ENCODE results near the gene PLA2G2E.
"Not testable (repeated sequence)": the region's sequence is repeated elsewhere in the genome, so short reads cannot be mapped to it uniquely, and the experiment has no call there.

The PLA2G2E gene

DNA sequence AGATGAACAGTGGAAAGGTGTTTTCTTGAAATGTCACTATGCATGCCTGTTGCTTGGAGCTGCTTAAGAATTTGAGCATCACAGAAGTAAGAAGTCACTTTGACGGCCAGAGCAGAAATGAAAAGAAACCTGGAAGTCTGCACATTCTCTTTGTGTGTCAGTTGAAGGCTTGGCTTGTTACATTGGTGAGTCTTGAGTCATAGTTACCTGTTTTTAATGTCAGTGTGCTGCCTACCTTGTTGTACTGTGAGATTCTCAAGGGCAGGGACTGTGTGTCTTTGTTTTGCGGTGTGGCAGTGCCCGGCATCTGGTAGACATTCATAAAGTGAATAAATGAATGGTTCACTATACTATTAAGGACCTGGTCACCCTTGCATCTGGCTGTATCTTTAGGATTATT, 31.3 kb downstream of the PLA2G2E start:
- no peak for DNase-seq (ENCODE audit: extremely low read depth, low read depth)
- TF ChIP-seq, protein P1, sequence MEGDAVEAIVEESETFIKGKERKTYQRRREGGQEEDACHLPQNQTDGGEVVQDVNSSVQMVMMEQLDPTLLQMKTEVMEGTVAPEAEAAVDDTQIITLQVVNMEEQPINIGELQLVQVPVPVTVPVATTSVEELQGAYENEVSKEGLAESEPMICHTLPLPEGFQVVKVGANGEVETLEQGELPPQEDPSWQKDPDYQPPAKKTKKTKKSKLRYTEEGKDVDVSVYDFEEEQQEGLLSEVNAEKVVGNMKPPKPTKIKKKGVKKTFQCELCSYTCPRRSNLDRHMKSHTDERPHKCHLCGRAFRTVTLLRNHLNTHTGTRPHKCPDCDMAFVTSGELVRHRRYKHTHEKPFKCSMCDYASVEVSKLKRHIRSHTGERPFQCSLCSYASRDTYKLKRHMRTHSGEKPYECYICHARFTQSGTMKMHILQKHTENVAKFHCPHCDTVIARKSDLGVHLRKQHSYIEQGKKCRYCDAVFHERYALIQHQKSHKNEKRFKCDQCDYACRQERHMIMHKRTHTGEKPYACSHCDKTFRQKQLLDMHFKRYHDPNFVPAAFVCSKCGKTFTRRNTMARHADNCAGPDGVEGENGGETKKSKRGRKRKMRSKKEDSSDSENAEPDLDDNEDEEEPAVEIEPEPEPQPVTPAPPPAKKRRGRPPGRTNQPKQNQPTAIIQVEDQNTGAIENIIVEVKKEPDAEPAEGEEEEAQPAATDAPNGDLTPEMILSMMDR (IDR thresholded peaks at IDR 0.05; ENCODE audit: low read depth, low read length, missing control alignments): no peak
- H3K4me3 ChIP-seq (replicated peaks; ENCODE audit: low read depth, low read length): no peak overlapping the region

DNA sequence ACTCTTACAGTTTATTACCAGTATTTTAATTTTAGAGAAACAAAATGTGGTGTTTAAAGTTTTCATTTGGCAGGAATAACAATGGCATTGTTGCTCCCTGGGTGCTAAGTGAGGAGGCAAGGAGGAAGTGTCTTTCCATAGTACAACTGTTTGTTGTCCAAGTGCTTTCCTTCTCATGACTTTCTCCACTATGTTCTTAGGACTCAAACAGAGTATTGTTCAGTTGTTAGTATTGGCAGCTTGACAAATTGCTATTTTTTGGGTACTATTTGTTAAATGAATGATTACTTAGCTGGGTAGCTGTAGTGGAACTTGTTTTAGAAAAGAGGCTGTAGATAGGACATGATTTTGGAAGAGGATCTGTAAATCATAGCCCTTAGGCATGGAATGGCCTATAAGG, 33.8 kb downstream of the PLA2G2E start:
- no peak overlapping the region for H3K4me3 ChIP-seq (replicated peaks; ENCODE audit: low read depth, low read length)
- DNase-seq (ENCODE audit: extremely low read depth, low read depth): no peak
- TF ChIP-seq, protein P1 (IDR thresholded peaks at IDR 0.05; ENCODE audit: low read depth, low read length, missing control alignments): no peak

DNA sequence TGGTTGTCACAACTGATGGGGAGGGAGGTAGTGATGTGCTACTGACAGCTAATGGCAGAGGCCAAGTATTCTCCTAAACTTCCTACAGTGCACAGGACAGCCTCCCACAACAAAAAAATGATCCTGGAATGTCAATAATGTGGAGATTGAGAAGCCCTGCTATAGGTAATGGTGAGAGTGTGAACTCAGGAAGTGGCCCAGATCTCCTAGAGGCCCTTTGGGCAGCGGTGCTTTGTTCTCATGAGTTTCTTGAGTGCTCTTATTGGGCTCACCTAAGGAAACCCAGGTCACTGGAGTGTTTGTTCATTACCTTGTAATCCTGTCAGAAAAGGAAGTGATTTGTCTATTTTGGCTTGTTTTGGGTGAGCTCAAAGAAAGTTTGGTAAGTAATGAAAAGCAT, 35.3 kb downstream of the PLA2G2E start:
- DNase-seq (ENCODE audit: extremely low read depth, low read depth): no peak
- no peak overlapping the region for H3K4me3 ChIP-seq (replicated peaks; ENCODE audit: low read depth, low read length)
- TF ChIP-seq, protein P1 (IDR thresholded peaks at IDR 0.05; ENCODE audit: low read depth, low read length, missing control alignments): no peak

DNA sequence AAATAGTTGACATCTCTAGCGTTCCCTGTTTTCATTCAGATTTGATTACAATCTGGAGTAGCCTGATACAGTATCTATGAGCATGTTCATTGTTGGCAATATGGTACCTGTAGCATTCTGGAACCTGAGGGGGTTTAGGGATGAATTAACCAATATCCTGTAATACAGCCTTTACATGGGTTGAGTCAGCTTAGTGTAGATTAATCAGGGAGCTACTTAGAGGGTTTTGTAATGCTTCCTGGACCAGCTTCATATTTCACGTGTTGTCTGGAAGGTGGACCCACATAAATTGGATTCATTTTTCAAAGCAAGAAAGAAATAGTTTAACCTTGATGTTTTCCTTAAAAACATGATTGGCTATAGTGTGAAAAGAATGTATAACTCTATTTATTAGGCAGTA, 37.6 kb downstream of the PLA2G2E start:
- no peak for DNase-seq (ENCODE audit: extremely low read depth, low read depth)
- H3K4me3 ChIP-seq (replicated peaks; ENCODE audit: low read depth, low read length): no peak overlapping the region
- TF ChIP-seq, protein P1 (IDR thresholded peaks at IDR 0.05; ENCODE audit: low read depth, low read length, missing control alignments): no peak

DNA sequence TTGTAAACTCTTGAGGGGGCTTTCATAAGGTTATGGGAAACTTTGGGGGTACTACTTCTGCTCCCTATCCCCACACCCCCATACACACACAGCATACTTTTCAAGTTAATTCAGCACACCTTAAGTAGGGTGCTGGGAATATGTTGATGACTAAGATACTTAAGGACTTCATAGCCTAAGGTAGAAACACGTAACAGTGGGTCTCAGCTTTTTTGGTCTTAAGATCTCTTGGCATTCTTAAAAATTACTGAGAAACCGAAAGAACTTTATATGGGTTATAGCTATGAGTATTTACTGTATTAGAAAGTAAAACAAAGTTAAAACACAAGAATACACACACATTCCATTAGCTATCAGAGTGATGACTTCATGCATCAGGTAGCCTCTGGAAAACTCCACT, 39.1 kb downstream of the PLA2G2E start:
- TF ChIP-seq, protein P1 (IDR thresholded peaks at IDR 0.05; ENCODE audit: low read depth, low read length, missing control alignments): no peak
- no peak for DNase-seq (ENCODE audit: extremely low read depth, low read depth)
- H3K4me3 ChIP-seq (replicated peaks; ENCODE audit: low read depth, low read length): no peak overlapping the region; the same call in 1 of the 2 replicates

DNA sequence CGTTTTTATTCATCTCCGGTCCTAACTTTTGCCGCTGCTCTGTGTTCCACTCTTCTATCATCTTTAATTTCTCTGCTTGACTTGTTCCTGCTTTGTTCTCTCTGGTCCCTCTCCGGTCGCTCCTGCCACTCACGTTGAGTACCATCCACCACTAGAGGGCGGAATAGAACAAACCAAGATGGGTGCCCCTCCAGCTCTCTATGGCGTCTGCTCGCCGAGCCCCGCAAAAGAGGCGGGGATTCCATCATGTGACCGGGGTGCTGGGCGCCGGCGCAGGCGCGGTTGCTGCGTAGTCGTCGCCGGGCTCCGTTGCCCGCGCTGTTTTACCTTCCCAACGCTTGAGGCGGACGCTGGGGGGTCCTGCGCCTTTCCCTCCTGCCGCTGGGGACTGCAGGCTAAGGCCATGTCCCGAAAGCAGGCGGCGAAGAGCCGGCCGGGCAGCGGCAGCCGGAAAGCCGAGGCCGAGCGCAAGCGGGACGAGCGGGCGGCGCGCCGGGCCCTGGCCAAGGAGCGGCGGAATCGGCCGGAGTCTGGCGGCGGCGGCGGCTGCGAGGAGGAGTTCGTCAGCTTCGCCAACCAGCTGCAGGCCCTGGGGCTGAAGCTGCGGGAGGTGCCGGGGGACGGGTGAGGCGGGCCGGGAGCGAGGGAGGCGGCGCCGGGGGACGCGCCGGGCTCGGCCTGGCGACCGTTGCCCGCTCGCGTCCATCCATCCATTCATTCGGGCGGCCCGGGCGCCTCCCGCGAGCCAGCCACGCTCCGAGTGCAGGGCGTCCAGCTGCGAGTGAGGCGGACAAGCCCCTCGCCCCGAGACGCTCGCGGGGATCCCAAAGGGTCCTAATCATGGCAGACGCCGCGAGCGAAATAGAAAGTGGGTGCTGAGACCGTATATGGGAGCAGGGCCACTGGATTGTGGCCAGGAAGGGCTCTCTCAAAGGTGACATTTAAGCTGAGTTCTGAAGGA, 41.0 kb downstream of the PLA2G2E start, which contains the start of gene OTUD3:
Gene OTUD3, plus strand, starts transcription at position 285 of the 961 bp plus-strand sequence. Its CDS starts 119 bp downstream, at position 404.
- peak; percentile 95 for DNase-seq (ENCODE audit: extremely low read depth, low read depth)
- peak within 1 kb of the TSS; percentile 75 for H3K4me3 ChIP-seq (replicated peaks; ENCODE audit: low read depth, low read length)
- TF ChIP-seq, protein P1 (IDR thresholded peaks at IDR 0.05; ENCODE audit: low read depth, low read length, missing control alignments): peak; percentile 88

DNA sequence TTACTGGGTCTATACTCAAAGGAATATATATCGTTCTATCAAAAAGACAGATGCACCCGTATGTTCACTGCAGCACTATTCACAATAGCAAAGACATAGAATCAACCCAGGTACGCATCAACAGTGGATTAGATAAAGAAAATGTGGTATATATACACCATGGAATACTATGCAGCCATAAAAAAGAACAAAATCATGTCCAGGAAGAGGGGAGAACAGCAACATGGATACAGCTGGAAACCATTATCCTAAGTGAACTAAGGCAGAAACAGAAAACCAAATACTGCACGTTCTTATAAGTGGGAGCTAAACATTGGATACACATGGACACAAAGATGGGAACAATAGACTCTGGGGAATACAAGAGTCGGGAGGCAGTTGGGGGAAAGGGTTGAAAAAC, 42.6 kb downstream of the PLA2G2E start:
- H3K4me3 ChIP-seq (replicated peaks; ENCODE audit: low read depth, low read length); DNase-seq (ENCODE audit: extremely low read depth, low read depth): not testable (repeated sequence)

Data from HFF-Myc (cell line).